GM20431 (cell line): ENCODE data around the gene FOXL3.
"Not testable (repeated sequence)": the region's sequence is repeated elsewhere in the genome, so short reads cannot be mapped to it uniquely, and the experiment has no call there.

Source experiments
- in situ Hi-C: fragments of 300-500 bp; cut with MseI, MboI; formaldehyde crosslinking; loops from one replicate; pipeline ENCODE4 v1.15.0; 2020; ENCODE audit warnings: low sequenced_read_pairs; ENCODE audit not compliant: unreplicated experiment

The FOXL3 gene

DNA sequence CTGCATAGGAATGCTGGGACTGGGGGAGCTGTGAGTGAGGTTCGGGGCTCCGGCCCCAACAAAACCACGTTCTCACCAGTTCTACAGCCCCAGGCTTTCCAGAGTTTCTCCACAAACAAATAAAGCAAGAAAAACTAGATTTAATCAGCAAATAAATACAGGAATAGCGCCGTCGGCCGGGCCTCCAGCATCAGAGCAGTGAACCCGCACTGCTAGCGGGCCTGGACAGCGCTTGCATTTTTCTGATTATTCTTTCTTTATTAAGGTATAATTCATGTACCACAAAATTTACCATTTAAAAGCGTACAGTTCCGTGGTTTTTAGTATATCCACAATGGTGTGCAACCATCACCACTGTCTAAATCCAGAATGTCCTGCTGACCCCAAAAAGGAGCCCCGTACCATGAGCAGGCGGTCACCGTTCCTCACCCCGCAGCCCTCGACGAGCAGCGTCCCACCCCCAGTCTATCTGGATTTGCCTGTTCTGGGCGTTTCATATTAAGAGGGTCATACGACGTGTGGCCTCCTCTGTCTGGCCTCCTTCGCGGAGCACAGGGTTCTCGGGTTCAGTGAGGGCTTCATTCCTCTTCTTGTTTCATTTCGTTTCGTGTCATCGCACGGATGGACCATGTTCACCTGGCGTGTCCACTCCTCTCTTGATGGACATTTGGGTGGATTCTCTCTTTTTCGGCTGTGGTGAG lies 35.5 kb upstream of the FOXL3 start:
- in situ Hi-C loops = no loop called here

DNA sequence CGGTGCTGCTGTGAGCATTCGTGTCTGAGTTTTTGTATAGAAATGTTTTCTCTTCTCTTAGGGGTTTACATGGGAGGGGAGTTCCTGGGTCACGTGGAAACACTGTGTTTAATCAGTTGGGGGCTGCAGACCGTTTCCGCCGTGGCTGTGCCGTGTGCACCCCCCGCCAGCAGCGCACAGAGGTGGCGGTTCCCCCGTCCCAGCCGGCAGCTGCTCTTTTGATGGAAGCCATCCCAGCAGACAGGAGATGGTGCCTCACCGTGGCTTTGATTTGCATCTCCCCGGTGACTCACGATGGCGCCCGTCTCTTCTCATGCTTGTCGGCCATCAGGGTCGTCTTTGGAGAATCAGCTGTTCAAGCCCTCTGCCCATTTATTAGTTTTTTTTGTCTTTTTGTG lies 34.9 kb upstream of the FOXL3 start:
- in situ Hi-C loops = no loop called here

DNA sequence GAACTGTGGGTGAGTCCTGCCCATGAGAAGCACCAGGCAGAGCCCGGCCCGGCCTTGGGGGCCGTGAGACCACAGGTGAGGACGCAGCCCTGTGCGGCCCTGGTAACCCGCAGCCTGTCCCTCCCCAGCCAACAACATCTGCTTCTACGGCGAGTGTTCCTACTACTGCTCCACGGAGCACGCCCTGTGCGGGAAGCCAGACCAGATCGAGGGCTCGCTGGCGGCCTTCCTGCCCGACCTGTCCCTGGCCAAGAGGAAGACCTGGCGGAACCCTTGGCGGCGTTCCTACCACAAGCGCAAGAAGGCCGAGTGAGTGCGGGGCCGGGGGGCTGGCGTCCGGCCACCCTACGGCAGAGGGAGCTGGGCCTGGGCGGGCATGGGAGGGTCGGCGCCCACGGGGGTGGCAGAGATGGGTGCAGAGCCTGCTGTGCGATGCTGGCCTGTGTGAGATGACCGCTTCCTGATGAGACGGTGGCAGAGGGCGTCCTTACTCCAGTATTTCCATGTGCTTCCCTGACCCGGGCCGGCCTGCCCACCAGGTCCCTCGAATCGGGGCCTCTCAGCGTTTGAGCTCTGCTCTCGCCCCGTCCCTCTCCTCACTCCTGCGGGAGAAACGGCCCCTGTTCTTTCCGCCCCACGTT lies 34.1 kb upstream of the FOXL3 start:
- in situ Hi-C loops = no loop called here

DNA sequence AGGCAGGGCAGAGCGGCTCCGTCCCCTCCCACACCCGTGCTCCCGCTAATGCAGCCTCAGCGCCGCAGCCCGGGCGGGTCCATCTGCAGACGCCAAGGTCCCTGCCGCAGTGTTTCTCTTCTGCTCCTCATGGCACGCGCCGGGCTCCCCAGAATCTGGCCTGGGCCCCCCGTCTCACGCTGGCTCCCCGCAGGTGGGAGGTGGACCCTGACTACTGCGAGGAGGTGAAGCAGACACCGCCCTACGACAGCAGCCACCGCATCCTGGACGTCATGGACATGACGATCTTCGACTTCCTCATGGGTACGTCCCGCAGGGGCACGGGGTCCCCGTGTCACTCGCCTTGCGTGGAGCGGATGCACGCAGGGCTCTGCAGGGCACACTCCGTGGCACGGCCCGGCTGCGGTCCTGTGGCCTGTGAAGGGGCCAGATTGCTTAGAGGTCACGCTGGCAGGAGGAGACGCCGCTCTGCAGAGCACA lies 33.5 kb upstream of the FOXL3 start:
- in situ Hi-C loops = no loop called here

DNA sequence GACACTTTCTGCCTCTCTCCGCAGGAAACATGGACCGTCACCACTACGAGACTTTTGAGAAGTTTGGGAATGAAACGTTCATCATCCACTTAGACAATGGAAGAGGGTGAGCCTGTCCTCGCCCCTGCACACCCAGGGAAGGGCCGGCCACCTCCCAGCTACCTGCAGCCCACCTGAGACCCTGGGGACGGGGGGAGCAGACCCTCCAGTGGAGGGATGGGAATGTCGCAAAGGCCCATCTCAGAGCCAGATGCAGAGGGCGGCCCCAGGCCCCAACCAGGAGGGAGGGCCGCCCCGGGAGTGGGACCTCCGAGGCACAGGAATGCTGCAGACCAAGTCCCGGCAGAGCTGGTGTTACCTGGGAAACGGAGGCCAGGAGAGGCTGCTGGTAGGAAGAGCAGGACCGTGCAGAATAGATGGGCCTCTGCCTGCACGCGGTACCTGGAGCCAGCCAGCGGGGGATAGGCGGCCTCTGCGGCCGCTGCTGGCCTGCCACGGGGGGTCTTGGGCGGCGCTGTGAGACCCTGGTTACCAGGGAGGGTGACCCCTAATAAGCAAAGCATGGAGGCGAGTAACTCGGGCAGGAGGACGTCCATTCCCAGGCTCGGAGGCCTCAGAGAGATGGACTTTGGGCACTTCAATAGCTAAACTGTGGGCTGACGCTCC lies 32.9 kb upstream of the FOXL3 start:
- in situ Hi-C loops = no loop called here

DNA sequence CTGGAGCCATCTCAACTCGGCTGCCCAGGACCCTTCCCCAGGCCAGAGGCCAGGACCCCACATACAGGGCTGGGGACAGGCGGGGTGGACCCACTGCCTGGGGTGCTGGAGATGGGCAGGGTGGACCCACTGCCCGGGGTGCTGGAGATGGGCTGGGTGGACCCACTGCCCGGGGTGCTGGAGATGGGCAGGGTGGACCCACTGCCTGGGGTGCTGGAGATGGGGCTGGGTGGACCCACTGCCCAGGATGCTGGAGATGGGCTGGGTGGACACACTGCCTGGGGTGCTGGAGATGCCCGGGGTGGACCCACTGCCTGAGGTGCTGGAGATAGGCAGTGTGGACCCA lies 32.4 kb upstream of the FOXL3 start:
- in situ Hi-C loops = no loop called here

DNA sequence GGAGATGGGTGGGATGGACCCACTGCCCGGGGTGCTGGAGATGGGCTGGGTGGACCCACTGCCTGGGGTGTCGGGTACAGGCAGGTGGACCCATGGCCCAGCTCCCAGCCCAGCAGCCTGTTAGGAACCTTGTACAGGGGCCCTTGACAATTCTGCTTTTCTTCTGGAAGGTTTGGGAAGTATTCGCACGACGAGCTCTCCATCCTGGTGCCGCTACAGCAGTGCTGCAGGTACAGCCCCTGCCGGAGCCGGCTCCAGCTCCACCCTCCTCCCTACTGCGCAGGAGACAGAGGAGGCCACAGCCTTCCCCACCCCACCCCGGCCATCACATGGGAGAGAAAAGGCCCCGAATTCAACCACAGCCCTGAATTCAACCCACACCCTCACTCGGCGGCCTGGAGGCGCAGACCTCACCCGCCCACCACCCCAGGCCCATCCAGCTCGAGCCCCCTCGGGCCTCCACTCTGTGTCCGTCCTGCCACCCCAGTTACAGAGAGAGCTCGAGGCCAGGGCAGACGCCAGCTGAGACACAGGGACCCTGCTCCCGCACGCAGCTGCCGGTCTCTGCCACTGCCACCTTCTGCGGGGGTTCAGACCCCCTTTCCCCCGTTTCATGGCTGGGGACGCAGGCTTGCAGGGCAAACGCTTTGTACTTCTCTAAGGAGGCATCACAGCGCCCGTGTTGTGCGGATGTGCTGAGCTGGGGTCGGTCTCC lies 31.3 kb upstream of the FOXL3 start:
- in situ Hi-C loops = no loop called here

DNA sequence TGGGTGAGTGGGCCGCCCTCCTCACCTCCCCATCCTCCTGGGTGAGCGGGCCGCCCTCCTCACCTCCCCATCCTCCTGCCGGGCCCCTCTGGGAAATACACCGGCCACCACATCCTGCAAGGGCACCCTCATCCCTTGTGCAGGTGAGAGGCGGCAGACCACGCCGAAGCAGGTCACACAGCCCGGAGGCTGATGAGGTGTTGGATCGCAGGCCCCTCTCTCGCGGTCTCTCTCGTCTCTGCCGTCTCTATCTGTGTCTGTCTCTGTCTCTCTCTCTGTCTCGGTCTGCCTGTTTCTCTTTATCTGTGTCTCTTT lies 30.8 kb upstream of the FOXL3 start:
- in situ Hi-C loops = no loop called here

DNA sequence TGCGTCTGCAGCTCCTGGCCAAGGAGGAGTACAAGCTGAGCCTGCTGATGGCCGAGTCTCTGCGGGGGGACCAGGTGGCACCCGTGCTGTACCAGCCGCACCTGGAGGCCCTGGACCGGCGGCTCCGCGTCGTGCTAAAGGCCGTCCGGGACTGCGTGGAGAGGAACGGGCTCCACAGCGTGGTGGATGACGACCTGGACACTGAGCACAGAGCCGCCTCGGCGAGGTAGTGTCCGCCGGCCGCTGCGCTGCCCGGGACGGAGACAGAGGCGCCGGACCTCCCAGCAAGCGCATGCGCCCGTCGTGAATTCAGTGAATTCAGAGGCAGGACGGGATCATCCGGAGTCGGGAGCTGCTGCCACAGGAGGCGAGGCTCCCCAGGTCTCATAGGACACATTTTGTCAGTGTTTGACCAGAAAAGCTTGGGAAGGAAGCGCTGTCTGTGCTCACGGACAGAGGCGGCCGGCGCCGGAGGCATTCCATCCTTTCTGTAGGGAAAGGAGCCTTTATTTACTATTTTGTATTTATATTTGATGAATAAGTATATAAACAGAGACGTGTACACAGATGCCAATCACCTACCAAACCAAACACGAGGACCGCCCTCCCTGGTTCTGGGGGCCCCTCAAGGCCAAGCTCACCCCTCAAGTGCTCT lies 30.1 kb upstream of the FOXL3 start:
- in situ Hi-C loops = no loop called here

DNA sequence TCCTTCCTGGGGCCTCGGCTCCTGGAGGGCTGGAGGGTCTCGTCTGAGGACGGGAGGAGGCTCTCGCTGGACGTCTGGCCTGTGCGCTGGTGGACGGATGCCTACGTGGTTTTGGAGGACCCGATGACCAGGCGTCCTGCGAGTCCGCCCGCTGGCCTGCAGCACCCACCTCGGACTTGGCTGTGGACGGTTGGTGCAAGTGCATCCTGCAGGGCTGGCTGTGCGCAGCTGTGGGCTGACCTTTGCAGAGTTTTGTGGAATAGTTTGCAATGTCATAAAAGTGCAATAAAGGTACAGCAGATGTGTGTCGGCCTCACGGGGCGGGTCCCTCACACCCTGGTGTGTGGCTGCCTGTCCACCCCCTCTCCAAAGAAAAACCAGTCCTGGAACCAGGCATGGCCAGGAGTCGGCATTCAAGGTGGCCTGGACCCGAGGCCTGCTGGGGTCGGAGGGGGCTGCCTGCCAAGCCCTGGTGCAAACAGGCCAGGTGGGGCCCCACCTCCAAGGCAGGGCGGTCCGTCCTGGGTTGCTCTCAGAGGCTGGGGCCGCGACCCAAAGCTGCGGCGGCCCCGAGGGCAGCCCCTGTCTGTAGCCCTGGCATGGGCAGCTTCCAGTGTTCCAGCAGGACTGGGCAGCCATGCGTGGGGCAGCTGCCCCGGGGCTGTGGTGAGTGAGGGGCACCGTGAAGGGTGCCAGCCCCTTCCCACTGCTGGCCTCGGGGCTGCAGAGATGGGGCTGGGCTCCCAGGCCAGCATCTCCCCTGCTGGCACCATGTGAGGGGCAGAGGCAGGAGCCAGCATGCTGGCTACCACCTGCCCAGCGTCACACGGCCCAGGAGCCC lies 29.3 kb upstream of the FOXL3 start:
- in situ Hi-C loops = no loop called here

DNA sequence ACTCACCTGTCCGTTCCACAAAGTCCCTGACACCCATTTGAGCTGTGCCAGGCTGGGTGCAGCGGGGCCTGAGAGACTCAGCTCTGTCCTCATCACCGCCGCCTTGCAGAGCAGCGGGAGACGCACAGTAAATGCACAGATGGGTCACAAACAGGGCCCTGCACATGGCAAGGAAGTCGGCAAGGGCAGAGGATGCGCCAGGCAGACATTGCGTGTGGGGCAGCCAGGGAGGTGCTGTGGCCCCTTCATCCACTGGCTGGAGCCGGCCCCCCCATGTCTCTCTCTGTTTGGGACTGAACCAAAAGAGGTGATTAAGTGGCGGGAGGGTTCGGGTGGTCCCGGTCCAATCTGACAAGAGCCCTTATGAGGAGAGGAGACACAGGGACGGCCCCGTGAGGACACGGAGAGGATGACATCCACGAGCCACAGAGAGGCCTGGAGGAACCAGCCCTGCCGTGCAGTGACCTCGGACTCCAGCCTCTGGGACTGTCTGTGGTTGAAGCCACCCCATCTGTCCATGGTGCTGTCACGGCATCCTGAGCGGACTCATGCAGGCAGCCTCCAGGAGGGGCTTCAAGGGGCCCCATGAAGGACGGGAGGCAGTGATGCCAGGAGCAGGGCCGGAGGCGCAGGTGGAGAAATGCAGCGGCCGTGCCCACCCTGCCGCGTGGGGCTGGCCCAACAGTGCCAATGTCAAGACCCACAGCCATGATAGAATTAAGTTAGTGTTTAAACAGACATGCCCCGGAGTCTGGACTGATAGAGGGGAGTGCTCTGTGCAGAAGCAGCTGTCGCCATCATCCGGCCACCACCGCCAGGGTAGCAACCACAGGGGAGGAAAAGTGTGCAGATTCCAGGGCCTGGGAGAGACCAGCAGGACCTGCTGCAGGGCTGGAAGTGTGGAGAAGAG lies 28.4 kb upstream of the FOXL3 start:
- in situ Hi-C loops = no loop called here

DNA sequence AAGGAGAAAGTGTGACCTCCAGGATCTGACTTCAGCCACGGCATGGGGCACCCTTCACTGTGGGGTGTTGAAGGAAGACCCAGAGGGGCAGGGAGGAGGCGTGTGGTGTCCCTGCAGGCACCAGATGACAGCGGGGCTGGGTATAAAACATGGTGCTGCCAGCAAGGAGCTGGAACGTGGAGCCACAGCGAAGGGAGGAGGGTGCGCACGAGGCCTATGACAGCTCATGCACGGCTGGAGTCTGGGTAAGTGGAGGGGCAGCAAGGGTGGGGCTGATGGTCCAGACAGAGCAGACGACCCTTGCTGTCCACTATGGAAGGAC lies 27.8 kb upstream of the FOXL3 start:
- in situ Hi-C loops = no loop called here

DNA sequence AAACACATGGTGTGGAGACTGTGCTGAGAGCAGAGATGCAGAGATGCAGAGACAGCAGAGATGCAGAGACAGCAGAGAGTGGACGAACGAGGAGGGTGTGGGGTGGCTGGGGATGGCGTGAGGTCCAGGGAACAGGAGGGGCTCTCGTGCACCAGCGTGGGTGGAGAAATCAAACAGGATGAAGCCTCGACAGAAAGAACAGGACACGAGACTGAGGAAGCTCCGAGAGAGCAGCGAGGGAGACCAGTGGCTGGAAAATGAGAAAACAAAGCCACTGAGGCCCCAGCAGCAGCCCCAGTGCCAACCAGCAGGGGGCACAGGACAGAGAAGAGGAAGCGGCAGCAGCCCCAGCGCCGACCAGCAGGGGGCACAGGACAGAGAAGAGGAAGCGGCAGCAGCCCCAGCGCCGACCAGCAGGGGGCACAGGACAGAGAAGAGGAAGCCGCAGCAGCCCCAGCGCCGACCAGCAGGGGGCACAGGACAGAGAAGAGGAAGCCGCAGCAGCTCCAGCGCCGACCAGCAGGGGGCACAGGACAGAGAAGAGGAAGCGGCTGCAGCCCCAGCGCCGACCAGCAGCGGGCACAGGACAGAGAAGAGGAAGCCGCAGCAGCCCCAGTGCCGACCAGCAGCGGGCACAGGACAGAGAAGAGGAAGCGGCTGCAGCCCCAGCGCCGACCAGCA lies 27.2 kb upstream of the FOXL3 start:
- in situ Hi-C loops = not testable (repeated sequence)

DNA sequence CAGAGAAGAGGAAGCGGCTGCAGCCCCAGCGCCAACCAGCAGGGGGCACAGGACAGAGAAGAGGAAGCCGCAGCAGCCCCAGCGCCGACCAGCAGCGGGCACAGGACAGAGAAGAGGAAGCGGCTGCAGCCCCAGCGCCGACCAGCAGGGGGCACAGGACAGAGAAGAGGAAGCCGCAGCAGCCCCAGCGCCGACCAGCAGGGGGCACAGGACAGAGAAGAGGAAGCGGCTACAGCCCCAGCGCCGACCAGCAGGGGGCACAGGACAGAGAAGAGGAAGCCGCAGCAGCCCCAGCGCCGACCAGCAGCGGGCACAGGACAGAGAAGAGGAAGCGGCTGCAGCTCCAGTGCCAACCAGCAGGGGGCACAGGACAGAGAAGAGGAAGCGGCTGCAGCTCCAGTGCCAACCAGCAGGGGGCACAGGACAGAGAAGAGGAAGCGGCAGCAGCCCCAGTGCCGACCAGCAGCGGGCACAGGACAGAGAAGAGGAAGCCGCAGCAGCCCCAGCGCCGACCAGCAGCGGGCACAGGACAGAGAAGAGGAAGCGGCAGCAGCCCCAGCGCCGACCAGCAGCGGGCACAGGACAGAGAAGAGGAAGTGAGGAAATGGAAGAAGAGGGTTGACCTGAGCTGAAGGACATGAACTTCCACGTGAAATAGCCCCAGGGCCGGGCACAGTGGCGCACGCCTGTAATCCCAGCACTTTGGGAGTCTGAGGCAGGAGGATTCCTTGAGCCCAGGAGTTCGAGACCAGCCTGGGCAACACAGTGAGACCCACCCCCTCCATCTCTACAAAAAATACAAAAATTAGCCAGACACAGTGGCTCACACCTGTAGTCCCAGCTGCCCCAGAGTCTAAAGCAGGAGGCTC lies 26.3 kb upstream of the FOXL3 start:
- in situ Hi-C loops = not testable (repeated sequence)

DNA sequence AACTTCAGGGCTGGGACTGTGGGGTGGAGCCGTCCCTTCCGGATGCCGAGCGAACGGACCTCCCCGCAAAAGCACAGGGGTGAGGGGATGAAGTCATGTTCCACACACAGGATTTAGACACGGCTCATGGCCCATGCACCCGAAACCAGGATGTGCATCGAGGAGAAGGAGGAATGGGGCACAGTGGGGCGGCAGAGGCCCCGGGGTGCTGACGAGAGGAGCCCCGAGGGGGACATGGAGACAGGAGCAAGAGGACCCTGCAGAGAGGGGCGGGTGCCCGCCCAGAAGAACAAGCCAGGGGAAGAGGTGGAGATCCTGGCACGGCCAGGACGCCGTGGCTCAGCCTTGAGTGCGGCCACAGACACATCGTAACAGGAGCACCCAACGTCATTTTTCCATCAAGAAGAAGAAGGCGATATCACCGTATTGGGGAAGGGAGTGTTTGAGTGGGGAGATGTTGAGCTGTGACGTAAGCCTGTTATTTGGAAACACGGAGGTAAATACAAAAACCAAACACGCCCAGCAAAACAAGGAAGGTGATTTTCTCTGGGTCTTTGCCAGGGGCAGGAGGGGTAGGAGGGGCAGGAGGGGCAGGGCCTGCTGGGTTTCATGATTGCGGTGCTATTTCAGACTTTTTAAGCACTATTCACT lies 25.3 kb upstream of the FOXL3 start:
- in situ Hi-C loops = no loop called here

DNA sequence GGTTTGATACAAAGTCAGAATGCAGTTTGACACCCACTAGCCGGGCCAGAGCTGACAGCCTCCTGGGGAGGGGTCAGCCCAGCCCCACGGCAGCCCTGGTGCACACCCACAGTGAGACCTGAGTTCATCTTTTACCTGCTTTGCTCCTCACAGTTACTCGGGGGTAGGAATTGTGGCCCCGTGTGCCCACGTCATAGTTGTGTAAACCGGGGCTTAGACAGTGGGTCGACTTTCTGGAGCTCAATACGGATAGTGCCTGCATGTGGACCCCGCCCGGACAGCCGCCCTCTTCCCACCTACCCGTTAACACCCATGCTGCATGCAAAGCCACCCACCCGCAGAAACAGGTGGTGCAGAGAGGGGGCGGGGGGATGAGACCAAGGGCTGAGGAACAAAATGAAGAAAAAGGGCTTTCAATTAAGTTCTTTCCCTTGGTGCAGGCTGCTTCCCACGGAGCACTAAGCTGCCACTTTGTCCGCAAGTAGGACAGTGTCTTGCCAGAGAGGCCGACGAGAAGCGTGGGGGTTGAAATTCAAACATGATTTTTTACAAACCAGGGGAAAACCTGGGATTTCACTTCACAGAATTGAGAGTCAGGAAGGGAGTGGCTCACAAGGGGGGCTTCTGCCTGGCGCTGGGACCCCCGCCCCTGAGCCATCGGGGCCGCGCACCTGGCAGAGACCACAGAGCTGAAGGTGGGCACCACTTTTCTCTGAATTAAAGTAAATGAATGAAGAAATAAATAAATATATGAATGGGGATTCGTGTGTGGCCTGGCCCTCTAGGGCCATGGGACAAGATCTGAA lies 24.6 kb upstream of the FOXL3 start:
- in situ Hi-C loops = no loop called here
